ENCODE results near the gene NT5C2. TPM values are rescaled to one million over a fixed set of nuclear protein-coding genes. Genes with fewer than 3 reads are reported as not detected.
"Not testable (repeated sequence)": the region's sequence is repeated elsewhere in the genome, so short reads cannot be mapped to it uniquely, and the experiment has no call there.

Gene NT5C2
- polyA plus RNA-seq, 3 donors, result 96.4 to 110 (median 103) TPM

GRCh38 chr10:103167554-103167953 lies 25.5 kb downstream of the NT5C2 start:
- DNase-seq (ENCODE audit: low read depth in 3 of 3, low spot score in 2 of 3), result not testable (repeated sequence)

- no peak for DNase-seq (ENCODE audit: low read depth in 3 of 3, low spot score in 2 of 3)
Measured at GRCh38 chr10:103166523-103166922, 26.5 kb downstream of the NT5C2 start.

DNA sequence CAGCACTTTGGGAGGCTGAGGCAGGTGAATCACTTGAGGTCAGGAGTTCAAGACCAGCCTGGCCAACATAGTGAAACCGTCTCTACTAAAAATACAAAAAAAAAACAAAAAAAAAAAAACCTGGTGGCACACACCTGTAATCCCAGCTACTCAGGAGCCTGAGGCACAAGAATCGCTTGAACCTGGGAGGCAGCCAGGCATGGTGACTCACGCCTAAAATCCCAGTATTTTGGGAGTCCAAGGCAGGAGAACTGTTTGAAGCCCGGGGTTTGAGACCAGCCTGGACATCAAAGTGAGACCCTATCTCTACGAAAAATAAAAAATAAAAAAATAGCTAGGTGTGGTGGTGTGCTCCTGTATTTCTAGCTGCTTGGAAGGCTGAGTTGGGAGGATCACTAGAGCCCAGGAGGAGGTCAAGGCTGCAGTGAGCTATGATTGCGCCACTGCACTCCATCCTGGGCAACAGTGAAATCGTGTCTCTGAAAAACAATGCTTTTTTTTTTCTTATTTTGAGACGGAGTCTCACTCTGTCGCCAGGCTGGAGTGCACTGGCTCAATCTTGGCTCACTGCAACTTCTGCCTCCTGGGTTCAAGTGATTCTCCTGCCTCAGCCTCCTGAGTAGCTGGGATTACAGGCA lies 29.2 kb downstream of the NT5C2 start:
- not testable (repeated sequence) for DNase-seq (ENCODE audit: low read depth in 3 of 3, low spot score in 2 of 3)

DNA sequence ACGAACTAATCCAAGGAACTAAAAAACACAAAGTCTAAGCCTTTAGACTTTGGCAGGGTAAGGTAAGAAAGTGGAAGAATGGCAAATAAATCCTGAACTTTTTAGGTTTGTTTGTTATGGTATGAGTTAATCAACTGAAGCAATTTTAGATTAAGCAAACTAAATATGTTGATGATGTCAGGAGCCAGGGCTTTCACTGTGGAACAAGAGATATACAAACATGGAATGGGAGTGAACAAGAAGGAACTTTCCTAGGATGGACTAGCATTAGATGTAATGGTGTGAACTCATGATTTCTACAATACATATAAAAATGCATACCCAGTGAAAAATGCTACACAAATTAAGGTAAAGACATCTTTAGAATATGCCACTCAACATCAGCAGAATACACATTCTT lies 35.8 kb downstream of the NT5C2 start:
- no peak for DNase-seq (ENCODE audit: low read depth in 3 of 3, low spot score in 2 of 3)

- no peak for DNase-seq (ENCODE audit: low read depth in 3 of 3, low spot score in 2 of 3)
Measured at GRCh38 chr10:103155471-103156085, 37.5 kb downstream of the NT5C2 start.

DNA sequence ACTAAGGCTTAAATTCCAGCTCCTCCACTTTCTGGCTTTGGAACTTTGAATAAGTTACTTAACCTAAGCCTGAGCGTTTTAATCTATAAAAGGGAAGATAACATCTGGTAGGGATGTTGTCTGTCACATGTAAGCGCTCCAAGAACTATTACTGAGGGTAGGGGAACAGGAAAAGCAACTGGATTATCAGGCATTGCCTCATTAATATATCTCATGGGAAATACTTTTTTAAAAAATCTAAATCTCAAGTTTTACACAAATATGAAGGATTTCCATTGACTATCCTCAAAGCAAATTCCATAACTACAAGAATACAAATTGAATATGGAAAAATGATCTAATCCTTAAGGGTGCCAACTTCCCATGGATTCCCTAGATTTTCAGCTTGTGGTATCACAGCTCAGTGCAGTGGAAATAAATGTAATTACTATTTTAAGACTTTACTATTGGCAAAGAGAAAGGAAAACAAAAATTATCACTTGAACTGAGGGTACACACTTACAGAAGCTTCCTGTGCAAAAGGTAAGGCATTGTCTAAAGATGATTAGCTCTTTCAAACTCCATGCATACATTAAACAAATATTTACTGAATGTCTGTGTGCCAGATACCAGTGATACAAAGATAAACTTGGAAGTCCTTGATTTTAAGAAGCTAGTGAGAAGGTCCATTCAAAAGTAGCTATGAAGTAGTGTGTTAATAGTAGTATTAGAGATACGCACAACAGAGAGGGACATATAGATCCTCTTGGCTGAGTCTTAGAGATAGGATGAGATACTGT lies 38.4 kb downstream of the NT5C2 start:
- DNase-seq (ENCODE audit: low read depth in 3 of 3, low spot score in 2 of 3), result no peak

DNA sequence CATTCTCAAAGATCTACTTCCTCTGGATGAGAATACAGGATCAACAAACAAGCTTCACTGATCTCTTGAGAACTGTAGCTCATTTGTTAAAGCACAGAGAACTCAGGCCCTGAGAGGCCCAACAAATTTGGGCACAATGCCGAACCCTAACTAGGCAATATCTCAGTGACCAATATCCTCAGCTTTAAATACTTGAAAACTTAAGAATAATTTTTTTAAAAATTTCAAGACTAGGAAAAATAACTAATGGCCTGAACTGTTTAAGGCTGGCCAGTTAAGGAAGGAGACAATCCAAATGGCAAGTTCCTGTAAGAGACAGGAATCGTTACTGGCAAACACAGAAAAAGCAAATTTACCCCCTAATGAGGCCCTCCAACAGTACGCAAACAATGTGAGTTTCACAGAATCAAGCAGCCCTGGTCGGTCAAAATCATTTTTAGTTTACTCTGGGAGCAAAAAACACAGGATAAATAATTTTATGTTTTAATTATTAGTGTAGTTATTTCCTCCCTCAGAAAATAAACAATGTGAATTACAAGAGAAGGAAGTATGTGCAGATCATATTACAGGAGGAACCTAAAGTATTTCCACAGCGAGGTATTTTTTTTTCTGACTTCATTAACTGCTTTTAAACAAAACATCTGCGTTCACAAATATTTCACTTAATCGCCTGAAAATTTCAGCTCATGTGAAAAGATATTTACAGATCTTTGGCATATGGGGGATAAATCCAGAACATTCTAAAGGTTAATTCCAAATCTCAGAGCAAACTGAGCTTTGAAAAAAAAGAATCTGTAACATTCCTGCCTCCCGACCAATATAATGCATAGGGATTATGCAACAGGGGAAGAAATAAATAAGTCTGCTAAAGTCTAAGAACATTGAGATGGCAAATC lies 39.5 kb downstream of the NT5C2 start:
- DNase-seq (ENCODE audit: low read depth in 3 of 3, low spot score in 2 of 3), result peak in 2 of 3 donors; percentile 44 to 47

DNA sequence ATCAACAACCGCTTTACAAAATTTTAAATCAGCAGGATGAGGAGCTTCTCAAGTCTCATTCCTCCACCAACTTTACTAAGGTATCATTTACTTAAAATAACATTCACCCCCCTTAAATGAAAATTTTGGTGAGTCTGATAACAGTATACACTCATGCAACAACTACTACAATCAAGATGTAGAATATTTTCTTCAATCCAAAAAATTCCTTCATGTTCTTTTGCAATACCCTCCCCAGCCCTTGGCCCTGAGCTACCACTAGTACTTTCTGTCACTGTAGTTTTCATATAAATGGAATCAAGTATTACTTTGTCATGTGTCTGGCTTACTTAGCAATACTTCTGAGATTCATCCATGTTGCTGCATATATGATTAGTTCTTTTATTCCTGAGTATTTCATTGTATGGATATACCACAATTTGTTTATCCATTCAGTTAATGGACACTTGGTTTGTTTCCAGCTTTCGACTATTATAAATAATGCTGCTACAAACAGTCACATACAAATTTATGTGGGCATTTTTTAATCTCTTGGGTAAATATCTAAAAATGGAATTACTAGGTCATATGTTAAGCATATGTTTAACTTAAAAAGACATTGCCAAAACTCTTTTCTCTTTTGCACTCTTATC lies 43.0 kb downstream of the NT5C2 start:
- no peak for DNase-seq (ENCODE audit: low read depth in 3 of 3, low spot score in 2 of 3)

DNA sequence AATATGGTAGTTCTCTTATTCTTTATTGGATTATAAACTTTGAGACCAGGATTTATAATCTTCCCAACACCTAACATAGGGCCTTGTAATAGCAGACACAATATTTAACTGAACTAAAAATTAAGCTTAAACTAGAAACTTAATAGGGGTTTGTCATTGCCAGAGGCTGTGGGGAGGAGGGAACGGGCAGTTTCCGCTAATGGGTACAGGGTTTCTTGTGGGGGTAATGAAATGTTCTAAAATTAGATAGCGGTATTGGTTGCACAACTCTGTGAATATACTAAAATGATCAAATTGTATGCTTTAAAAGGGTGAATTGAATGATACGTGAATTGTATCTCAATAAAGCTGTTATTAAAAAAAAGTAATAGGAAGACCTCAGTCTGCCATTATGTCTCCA lies 45.4 kb downstream of the NT5C2 start:
- DNase-seq (ENCODE audit: low read depth in 3 of 3, low spot score in 2 of 3), result no peak

DNA sequence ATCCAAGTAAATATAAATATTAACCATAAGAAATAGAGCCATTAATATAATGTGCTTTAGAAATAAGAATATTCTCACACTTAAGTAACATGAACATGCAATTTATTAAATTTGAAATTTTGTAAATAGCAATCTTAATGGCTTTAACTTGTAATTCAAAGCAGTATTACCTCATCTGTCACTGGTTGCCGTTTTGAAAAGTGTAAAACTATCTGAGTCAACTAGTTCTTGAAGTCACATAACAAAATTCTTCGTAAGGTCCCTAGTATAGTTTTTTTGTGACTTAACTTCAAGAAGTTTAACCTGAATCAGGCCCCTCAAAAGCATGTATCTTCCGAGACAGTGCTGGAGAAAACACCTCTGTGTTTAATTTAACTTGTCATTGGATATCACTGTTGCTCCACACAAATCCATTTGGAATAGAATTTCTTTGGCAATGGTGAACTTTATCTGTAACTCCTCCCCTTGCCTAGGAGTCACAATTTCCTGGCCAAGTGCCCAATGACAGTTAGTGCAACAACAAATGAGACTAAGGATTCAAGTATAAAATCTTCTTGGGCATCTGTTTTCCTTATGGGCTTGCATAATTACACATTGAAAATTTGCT lies 47.1 kb downstream of the NT5C2 start:
- no peak for DNase-seq (ENCODE audit: low read depth in 3 of 3, low spot score in 2 of 3)

DNA sequence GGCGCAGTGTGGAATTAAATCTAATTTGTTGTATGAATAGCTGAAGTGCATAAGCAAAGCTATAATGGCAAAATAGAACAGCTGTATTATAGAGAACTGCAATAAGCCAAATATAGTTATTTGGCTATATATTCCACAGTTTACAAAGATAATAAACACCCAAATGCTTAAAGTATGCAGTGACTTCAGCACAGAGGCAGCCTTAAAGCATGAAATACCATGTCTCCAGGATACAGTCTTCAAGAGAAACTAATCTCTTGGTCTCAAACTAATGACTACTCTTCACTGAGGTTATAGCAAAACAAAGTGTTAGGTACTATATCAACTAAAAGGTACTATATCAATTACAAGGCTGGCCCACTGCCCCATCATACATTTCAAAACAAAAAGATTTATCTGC lies 48.0 kb downstream of the NT5C2 start:
- DNase-seq (ENCODE audit: low read depth in 3 of 3, low spot score in 2 of 3), result no peak

- DNase-seq (ENCODE audit: low read depth in 3 of 3, low spot score in 2 of 3), result no peak
Measured at GRCh38 chr10:103144041-103144440, 49.0 kb downstream of the NT5C2 start.

DNA sequence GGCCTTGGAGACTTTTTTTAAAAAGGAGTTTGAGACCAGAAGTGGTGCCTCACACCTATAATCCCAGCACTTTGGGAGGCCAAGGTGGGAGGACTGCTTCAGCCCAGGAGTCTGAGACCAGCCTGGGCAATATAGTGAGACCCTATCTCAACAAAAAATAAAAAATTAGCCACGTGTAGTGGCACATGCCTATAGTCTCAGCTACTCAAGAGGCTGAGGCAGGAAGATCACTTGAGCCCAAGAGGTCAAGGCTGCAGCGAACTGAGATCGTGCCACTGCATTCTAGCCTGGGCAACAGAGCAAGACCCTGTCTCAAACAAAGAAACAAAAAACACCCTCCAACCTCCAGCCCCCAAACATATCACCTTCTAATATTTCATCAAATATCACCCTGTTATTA lies 49.4 kb downstream of the NT5C2 start:
- not testable (repeated sequence) for DNase-seq (ENCODE audit: low read depth in 3 of 3, low spot score in 2 of 3)

DNA sequence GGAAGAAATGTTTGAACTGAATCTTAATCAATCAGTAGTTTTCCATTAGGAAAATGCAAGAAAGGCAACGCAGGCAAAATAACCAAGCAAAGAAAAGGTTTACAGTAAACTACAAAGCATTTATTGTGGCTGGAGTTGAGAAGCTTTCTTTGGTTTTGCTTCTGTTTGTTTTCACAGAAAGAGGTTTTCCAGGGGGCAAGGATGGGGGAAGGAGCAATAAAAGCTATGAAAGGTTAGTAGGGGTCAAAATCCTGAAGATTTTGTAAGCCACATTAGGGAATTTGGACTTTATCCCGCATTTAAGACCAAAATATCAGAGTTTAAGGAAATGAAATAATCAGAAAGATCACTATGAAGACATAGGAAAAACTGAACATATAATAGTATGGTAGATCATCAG lies 51.1 kb downstream of the NT5C2 start:
- no peak for DNase-seq (ENCODE audit: low read depth in 3 of 3, low spot score in 2 of 3)

GRCh38 chr10:103140469-103140868 lies 52.6 kb downstream of the NT5C2 start:
- no peak for DNase-seq (ENCODE audit: low read depth in 3 of 3, low spot score in 2 of 3)

DNA sequence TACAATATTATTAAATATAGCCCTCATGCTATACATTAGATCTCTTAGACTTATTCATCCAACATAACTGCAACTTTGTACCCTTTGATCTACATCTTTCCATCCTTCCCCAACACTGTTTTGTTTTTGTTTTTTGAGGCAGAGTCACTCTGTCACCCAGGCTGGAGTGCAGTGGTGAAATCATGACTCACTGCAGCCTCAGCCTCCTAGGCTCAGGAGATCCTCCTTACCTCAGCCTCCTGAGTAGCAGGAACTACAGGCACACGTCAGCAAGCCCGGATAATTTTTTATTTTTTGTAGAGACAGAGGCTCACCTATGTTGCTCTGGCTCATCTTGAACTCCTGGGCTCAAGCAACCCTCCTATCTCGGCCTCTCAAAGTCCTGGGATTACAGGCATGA lies 53.3 kb downstream of the NT5C2 start:
- DNase-seq (ENCODE audit: low read depth in 3 of 3, low spot score in 2 of 3), result no peak

GRCh38 chr10:103135168-103135567 lies 57.9 kb downstream of the NT5C2 start:
- not testable (repeated sequence) for DNase-seq (ENCODE audit: low read depth in 3 of 3, low spot score in 2 of 3)

- DNase-seq (ENCODE audit: low read depth in 3 of 3, low spot score in 2 of 3), result no peak
Measured at GRCh38 chr10:103130910-103131309, 62.2 kb downstream of the NT5C2 start.

- not testable (repeated sequence) for DNase-seq (ENCODE audit: low read depth in 3 of 3, low spot score in 2 of 3)
Measured at GRCh38 chr10:103130180-103130579, 62.9 kb downstream of the NT5C2 start.

- no peak for DNase-seq (ENCODE audit: low read depth in 3 of 3, low spot score in 2 of 3)
Measured at GRCh38 chr10:103127241-103127640, 65.8 kb downstream of the NT5C2 start.
